HCT116 (cell line): Measurements from ENCODE around the gene CUEDC1. TPM values are rescaled to one million over a fixed set of nuclear protein-coding genes. Genes with fewer than 3 reads are reported as not detected.

ENCODE experiments used
- ATAC-seq: fragments of 200-7000 bp; cut with Tn5 transposase; 2 replicates; pipeline ENCODE4 v1.9.1; 2020; ENCODE audit warnings: mild to moderate bottlenecking, moderate library complexity
- BruUV-seq: library from RNA; stranded (reverse); fragments of 400-500 nt; replicated peaks from 2 replicates; lab custom pipeline; 2021; lab: Mats Ljungman, UMichigan
- CTCF ChIA-PET: fragments of 300-600 bp; sonication (Branson Sonifier 250); formaldehyde crosslinking; loops from one replicate; lab custom pipeline; 2021; ENCODE audit warnings: antibody characterized with exemption; lab: Charles Lee
- POLR2A ChIA-PET: fragments of 300-600, 350-600 bp; sonication (Branson Sonifier 250); formaldehyde crosslinking; loops from one replicate; lab custom pipeline; 2021; ENCODE audit warnings: antibody characterized with exemption; lab: Charles Lee
- RAD21 ChIA-PET, 2 experiments: fragments of 300-600 bp; sonication (Branson Sonifier 250); formaldehyde crosslinking; loops; one replicate each; lab custom pipeline; 2023; ENCODE audit warnings: low total read pairs in 2 of 2; ENCODE audit not compliant: uncharacterized antibody in 2 of 2, unreplicated experiment in 2 of 2, low non-redundant PET in 1 of 2; lab: Charles Lee
- DNase-seq: peaks from one replicate; pipeline ENCODE4 v3.0.0-alpha.2; 2010; ENCODE audit warnings: low read depth, low spot score
- H2AFZ ChIP-seq: fragments of 200-600 bp; shearing (Covaris generic), sonication (generic); 2 replicates; pipeline ENCODE4 v1.6.1; 2017; ENCODE audit warnings: low read depth, mixed run types, mixed read lengths, antibody characterized with exemption, low read length; ENCODE audit not compliant: poor library complexity, severe bottlenecking
- H3K27ac ChIP-seq: 2 replicates; pipeline ENCODE4 v1.5.1; 2012; ENCODE audit warnings: low read depth, low read length
- H3K27me3 ChIP-seq: fragments of 200-600 bp; sonication (generic); 2 replicates; pipeline ENCODE4 v1.6.1; 2016; ENCODE audit warnings: mixed run types, low read length, mixed read lengths; ENCODE audit not compliant: insufficient read depth
- H3K36me3 ChIP-seq, 2 experiments: fragments of 200-500 bp in 1 of 2; fragments of 200-600 bp in 1 of 2; sonication (Bioruptor generic) in 1 of 2; sonication (generic) in 1 of 2; 2 replicates each; pipeline versions ENCODE4 v1.5.1 to v1.6.1; 2014 to 2016; ENCODE audit warnings: low read length in 2 of 2, inconsistent platforms in 1 of 2, mixed read lengths in 1 of 2, mixed run types in 1 of 2; ENCODE audit not compliant: insufficient read depth in 2 of 2, control insufficient read depth in 1 of 2
- H3K4me1 ChIP-seq, 2 experiments: fragments of 200-600 bp in 1 of 2; sonication (generic) in 1 of 2; 2 replicates each; pipeline versions ENCODE4 v1.5.1 to v1.6.1; 2012 to 2017; ENCODE audit warnings: low read length in 2 of 2, inconsistent platforms in 1 of 2, mild to moderate bottlenecking in 1 of 2, mixed read lengths in 1 of 2, mixed run types in 1 of 2, moderate library complexity in 1 of 2; ENCODE audit not compliant: insufficient read depth in 2 of 2, control insufficient read depth in 1 of 2
- H3K4me2 ChIP-seq: fragments of 200-600 bp; sonication (generic); 2 replicates; pipeline ENCODE4 v1.6.1; 2017; ENCODE audit warnings: mixed run types, low read length, mixed read lengths
- H3K4me3 ChIP-seq, 2 experiments: fragments of 200-600 bp in 1 of 2; sonication (generic) in 1 of 2; replicated peaks in 1 of 2; 2 replicates each; pipeline ENCODE4 v1.5.1; 2011 to 2016; ENCODE audit warnings: low read length in 2 of 2, control low read depth in 1 of 2, low read depth in 1 of 2, mild to moderate bottlenecking in 1 of 2, mixed read lengths in 1 of 2, mixed run types in 1 of 2
- H3K79me2 ChIP-seq: fragments of 200-600 bp; sonication (generic); 2 replicates; pipeline ENCODE4 v1.6.1; 2017; ENCODE audit warnings: mild to moderate bottlenecking, mixed run types, low read length, moderate library complexity, mixed read lengths; ENCODE audit not compliant: insufficient read depth
- H3K9ac ChIP-seq: fragments of 200-600 bp; sonication (generic); 2 replicates; pipeline ENCODE4 v1.6.1; 2016; ENCODE audit warnings: low read length, mixed read lengths
- H3K9me2 ChIP-seq: fragments of 200-600 bp; sonication (generic), shearing (Covaris generic); 2 replicates; pipeline ENCODE4 v1.6.1; 2017; ENCODE audit warnings: mixed run types, mild to moderate bottlenecking, moderate library complexity; ENCODE audit not compliant: insufficient read depth
- H3K9me3 ChIP-seq, 2 experiments: fragments of 200-500 bp in 1 of 2; fragments of 200-600 bp in 1 of 2; sonication (Bioruptor generic) in 1 of 2; sonication (generic) in 1 of 2; 2 replicates each; pipeline ENCODE4 v1.6.1; 2014 to 2017; ENCODE audit warnings: low read length in 2 of 2, mixed read lengths in 2 of 2, inconsistent platforms in 1 of 2, low read depth in 1 of 2, mild to moderate bottlenecking in 1 of 2, mixed run types in 1 of 2, moderate library complexity in 1 of 2; ENCODE audit not compliant: control insufficient read depth in 1 of 2, insufficient read depth in 1 of 2
- H4K20me1 ChIP-seq: fragments of 200-600 bp; sonication (generic), shearing (Covaris generic); 2 replicates; pipeline ENCODE4 v1.6.1; 2017; ENCODE audit warnings: mixed run types, mild to moderate bottlenecking, moderate library complexity; ENCODE audit not compliant: insufficient read depth
- CBX3 ChIP-seq: IDR thresholded peaks from 2 replicates; pipeline ENCODE4 v1.6.1; 2012; ENCODE audit warnings: low read depth
- EGR1 ChIP-seq: IDR thresholded peaks from 2 replicates; pipeline ENCODE4 v1.6.1; 2012; ENCODE audit warnings: low read depth
- EZH2 ChIP-seq: fragments of 200-600 bp; sonication (generic); IDR thresholded peaks from 2 replicates; pipeline ENCODE4 v1.6.1; 2017; ENCODE audit warnings: antibody characterized with exemption, mixed run types
- FOSL1 ChIP-seq: IDR thresholded peaks from 2 replicates; pipeline ENCODE4 v1.6.1; 2012; ENCODE audit warnings: low read depth
- JUND ChIP-seq: IDR thresholded peaks from 2 replicates; pipeline ENCODE4 v1.6.1; 2012
- SIN3A ChIP-seq: IDR thresholded peaks from 2 replicates; pipeline ENCODE4 v1.6.1; 2012; ENCODE audit warnings: low read depth
- TCF7L2 ChIP-seq: IDR thresholded peaks from 2 replicates; pipeline ENCODE4 v1.7.0; 2011; ENCODE audit warnings: borderline replicate concordance, inconsistent platforms; ENCODE audit not compliant: insufficient read depth, insufficient read length; ENCODE audit errors: extremely low read depth
- YY1 ChIP-seq: IDR thresholded peaks from 2 replicates; pipeline ENCODE4 v1.6.1; 2011; ENCODE audit warnings: low read length, low read depth, moderate library complexity, mild to moderate bottlenecking; ENCODE audit not compliant: insufficient replicate concordance; ENCODE audit errors: extremely low read depth
- ZBTB33 ChIP-seq: IDR thresholded peaks from 2 replicates; pipeline ENCODE4 v1.6.1; 2011; ENCODE audit warnings: mild to moderate bottlenecking, low read length, moderate library complexity; ENCODE audit not compliant: insufficient replicate concordance; ENCODE audit errors: extremely low read depth
- ZFX ChIP-seq: fragments of 450-650 bp; IDR thresholded peaks from 2 replicates; pipeline ENCODE4 v1.6.1; 2017
- intact Hi-C: fragments of 100-400 bp; cut with micrococcal nuclease; formaldehyde crosslinking; loops from 2 replicates; pipeline ENCODE4 v1.10.0; 2022
- total RNA-seq: library from RNA; stranded (reverse); gene quantifications from one replicate; pipeline ENCODE4 v1.2.1, GENCODE V29; 2021; ENCODE audit not compliant: unreplicated experiment

The CUEDC1 gene
- total RNA-seq, 1 experiment from 2014 or later: 60.2 TPM

DNA sequence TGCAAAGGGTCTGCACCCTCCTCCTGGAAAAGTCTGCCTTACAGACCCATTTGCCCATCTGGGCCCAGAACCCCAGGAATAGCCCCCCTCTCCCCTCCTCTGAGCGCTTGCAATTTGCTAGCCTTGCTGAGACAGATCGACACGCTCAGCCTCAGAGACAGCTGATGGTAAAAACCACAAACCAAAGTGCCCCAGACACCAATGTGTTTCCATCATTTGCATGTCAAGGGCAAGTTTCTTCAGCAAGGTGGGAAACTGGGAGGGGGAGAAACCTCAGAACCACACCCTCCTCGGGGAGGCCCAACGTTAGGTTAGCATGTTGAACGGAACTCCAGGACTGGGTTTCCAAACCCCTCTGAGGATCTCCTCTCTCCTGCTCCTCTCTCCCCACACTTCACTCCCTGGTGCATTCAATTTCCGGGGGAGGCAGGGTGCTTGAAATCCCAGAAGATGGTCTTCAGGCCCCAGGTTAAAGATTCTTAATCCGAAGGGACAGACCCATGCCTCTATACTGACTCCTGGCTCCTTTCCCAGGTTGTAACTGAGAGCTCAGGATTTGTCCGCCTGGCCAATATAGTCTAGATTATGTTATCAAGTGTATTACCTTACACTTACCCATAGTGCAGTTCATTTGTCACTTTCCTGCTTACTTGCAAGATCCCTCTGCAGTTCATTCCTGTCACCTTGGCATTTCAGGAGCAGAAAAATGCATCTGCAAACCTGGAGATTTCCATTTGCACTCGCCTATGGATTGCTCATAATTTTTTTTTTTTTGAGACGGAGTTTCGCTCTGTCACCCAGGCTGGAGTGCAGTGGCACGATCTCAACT is 1.3 kb upstream of the CUEDC1 start:
- intact Hi-C loops: no loop called here
- RAD21 ChIA-PET: interaction anchor here (1.0 to 1.2 kb wide), 2 partner anchors 96 kb away, joined by 3 to 4 read pairs; no protein-coding TSS in a partner anchor
- POLR2A ChIA-PET: interaction anchor here (0.6 to 2.4 kb wide), 8 partner anchors 7 to 86 kb away, joined by 3 to 11 read pairs (median 3); no protein-coding TSS in a partner anchor
- Histone ChIP-seq H3K9ac (peak overlapping the region; percentile 82), H3K4me3 (peak overlapping the region; percentile 69 to 75), H3K27ac (peak overlapping the region; percentile 97; the same call in 1 of the 2 replicates), H3K27me3 (no peaks in the 10 kb centered on the region), H2AFZ (no peak overlapping the region), H3K4me1 (peaks cover 46 to 55% of the 10 kb centered on the region in 2 experiments), H3K9me2 (no peaks in the 10 kb centered on the region), H3K9me3 (no peaks in the 10 kb centered on the region), H3K4me2 (peak overlapping the region; percentile 99), H4K20me1 (no peaks in the 10 kb centered on the region), H3K79me2 (peaks cover 32% of the 10 kb centered on the region), H3K36me3 (peaks cover 0 to 5% of the 10 kb centered on the region in 2 experiments; a peak in 1 of 4 replicates)
- BruUV-seq: no TSS peak
- no peak for DNase-seq
- ATAC-seq: no peak
- CTCF ChIA-PET: interaction anchor here (1.0 to 3.9 kb wide), 8 partner anchors 10 to 96 kb away, joined by 3 to 14 read pairs (median 5); no protein-coding TSS in a partner anchor
- no peak for TF ChIP-seq EGR1
- TF ChIP-seq YY1: no peak
- TF ChIP-seq TCF7L2: no peak
- no peak for TF ChIP-seq CBX3
- TF ChIP-seq ZFX: no peak
- TF ChIP-seq JUND: no peak
- no peak for TF ChIP-seq SIN3A
- no peak for TF ChIP-seq EZH2
- no peak for TF ChIP-seq ZBTB33
- TF ChIP-seq FOSL1: no peak
